ENCODE results near the gene RBP2. TPM values are rescaled to one million over a fixed set of nuclear protein-coding genes. Genes with fewer than 3 reads are reported as not detected.
"Not testable (repeated sequence)": the region's sequence is repeated elsewhere in the genome, so short reads cannot be mapped to it uniquely, and the experiment has no call there.

The RBP2 gene
- total RNA-seq, 1 experiment from 2014 or later = not detected

- H3K9me2 ChIP-seq (ENCODE audit: insufficient read depth); H3K27me3 ChIP-seq (ENCODE audit: insufficient read depth, low read depth); H2AFZ ChIP-seq; H3K4me3 ChIP-seq; H4K20me1 ChIP-seq (ENCODE audit: insufficient read depth); POLR2A ChIA-PET (ENCODE audit: unreplicated experiment); CTCF ChIA-PET; H3K36me3 ChIP-seq (ENCODE audit: low read depth); BruUV-seq (replicated peaks); intact Hi-C loops (cut with micrococcal nuclease; ENCODE audit: unreplicated experiment); H3K4me1 ChIP-seq (replicated peaks; ENCODE audit: insufficient read depth); H3K4me2 ChIP-seq; H3K27ac ChIP-seq; H3K79me2 ChIP-seq (ENCODE audit: low read depth); H3F3A ChIP-seq (ENCODE audit: insufficient read depth, low read depth); DNase-seq: not testable (repeated sequence)
- H3K9me3 ChIP-seq (ENCODE audit: insufficient read depth, low read depth) = peaks cover 15% of the 10 kb centered on the region
Observed at GRCh38 chr3:139412891-139413290, 63.4 kb downstream of the RBP2 start.

Other genes starting within 250 kb of the RBP2 start
- 64.8 and 68.0 TPM in 2 replicates for gene MRPS22, start 132.5 kb downstream of the RBP2 start, total RNA-seq (2021)
- 147 and 156 TPM in 2 replicates for gene COPB2, start 86.9 kb downstream of the RBP2 start, total RNA-seq (2021)
- gene RBP1, start 63.2 kb upstream of the RBP2 start, total RNA-seq (2021) = 40.2 and 77.6 TPM in 2 replicates
- 1.6 and 3.0 TPM in 2 replicates for gene NMNAT3, start 201.5 kb upstream of the RBP2 start, total RNA-seq (2021)